GM19463 (cell line): ENCODE results near the gene DBT.
"Not testable (repeated sequence)": the region's sequence is repeated elsewhere in the genome, so short reads cannot be mapped to it uniquely, and the experiment has no call there.

Experiments
- ATAC-seq: cut with Tn5 transposase; IDR thresholded peaks from one replicate; pipeline ENCODE4 v1.9.1; 2021; ENCODE audit warnings: mild to moderate bottlenecking, moderate library complexity; ENCODE audit not compliant: unreplicated experiment

The DBT gene

DNA sequence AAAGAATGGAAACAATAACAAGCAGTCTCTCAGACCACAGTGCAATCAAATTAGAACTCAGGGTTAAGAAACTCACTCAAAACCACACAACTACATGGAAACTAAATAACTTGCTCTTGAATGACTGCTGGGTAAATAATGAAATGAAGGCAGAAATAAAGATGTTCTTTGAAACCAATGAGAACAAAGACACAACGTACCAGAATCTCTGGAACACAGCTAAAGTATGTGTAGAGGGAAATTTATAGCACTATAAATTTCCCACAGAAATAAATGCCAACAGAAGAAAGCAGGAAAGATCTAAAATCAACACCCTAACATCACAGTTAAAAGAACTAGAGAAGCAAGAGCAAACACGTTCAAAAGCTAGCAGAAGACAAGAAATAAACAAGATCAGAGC, 46.9 kb downstream of the DBT start:
- ATAC-seq: not testable (repeated sequence)

- ATAC-seq: not testable (repeated sequence)
Observed at GRCh38 chr1:100200060-100200459, 49.6 kb downstream of the DBT start.

GRCh38 chr1:100198596-100198995, 51.0 kb downstream of the DBT start:
- ATAC-seq: no peak

GRCh38 chr1:100188617-100189016, 61.0 kb downstream of the DBT start:
- ATAC-seq: no peak

DNA sequence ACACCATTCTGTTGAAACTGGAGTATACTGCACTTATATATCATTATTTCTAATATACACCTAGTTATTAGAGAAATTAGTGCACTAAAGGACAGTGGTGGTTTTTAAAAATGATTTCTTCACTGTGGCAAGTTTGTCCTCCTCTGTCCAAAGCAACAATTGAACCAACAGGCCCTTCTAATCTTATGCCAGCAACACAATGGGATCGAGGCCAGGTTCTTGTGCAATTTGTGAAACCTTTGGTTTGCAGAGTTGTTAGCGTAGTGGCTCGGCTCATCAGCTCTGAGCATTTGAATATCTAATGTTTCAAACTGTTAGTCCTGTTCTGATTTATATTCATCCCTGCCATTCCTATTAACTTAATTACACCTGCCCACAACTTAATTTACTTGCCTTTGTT, 61.7 kb downstream of the DBT start:
- ATAC-seq: no peak

GRCh38 chr1:100184536-100184935, 65.1 kb downstream of the DBT start:
- ATAC-seq: peak; percentile 72

DNA sequence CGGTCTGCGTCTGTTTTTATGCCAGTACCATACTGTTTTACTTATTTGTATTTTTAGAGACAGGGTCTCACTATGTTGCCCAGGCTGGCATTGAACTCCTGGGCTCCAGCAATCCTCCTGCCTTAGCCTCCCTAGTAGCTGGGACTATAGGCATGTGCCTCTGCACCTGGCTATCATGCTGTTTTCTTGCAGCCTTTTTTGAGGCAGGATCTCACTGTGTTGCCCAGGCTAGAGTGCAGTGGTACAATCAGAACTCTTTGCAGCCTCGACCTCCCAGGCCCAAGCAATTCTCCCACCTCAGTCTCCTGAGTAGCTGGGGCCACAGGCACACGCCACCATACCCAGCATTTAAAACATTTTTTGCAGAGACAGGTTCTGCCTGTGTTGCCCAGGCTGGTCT, 66.3 kb downstream of the DBT start:
- no peak for ATAC-seq

DNA sequence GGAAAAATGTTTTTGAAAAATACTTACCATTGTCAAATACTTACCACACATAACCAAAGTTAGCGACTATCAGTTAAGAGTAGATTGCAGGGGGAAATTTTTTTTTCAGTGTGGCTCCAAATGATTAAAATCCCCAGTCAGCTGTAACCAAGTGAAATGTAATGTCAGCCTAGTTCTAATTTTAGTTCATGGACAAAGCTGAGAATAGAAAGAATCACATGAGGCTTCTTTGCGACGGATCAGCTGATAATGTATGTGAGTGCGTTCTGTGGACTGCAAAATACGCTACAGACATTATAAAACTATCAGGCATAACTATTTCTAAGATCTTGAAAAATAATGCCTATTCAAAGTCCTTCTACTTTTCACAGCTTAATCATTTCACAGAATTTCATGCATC, 71.5 kb downstream of the DBT start, which contains the start of gene LRRC39:
LRRC39 (minus strand) TSS at position 166 of the 400 bp plus-strand sequence. CDS start 9,740 bp downstream, outside the sequence.
- ATAC-seq: no peak

GRCh38 chr1:100177295-100178041, 72.2 kb downstream of the DBT start:
- no peak for ATAC-seq

DNA sequence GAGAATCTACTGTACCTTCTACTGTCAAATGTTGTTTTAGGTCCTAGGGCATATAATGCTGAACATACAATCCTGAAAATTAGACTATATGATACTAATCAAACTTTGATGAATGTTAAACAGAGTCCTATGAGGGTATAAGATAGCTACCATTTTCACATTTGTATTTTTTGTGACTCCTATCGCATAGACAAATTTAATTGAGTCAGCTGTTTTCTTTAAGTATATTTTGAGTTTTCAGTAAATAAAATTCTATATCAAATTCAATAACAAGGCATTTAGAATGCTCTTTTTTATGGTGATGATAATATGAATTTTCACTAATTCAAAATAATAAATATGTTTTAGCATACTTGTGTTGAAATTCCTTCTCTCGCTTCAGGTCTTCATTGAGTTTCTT, 81.6 kb downstream of the DBT start:
- no peak for ATAC-seq

- no peak for ATAC-seq
Observed at GRCh38 chr1:100164702-100165101, 84.9 kb downstream of the DBT start.

- ATAC-seq: no peak
Observed at GRCh38 chr1:100164216-100164615, 85.4 kb downstream of the DBT start.

- ATAC-seq: no peak
Observed at GRCh38 chr1:100162881-100163280, 86.8 kb downstream of the DBT start.

GRCh38 chr1:100152271-100152670, 97.4 kb downstream of the DBT start:
- ATAC-seq: peak; percentile 94

GRCh38 chr1:100151679-100152078, 98.0 kb downstream of the DBT start:
- ATAC-seq: no peak

GRCh38 chr1:100147875-100148274, 101.8 kb downstream of the DBT start:
- no peak for ATAC-seq

GRCh38 chr1:100146958-100147357, 102.7 kb downstream of the DBT start:
- no peak for ATAC-seq

- no peak for ATAC-seq
Observed at GRCh38 chr1:100145116-100145515, 104.5 kb downstream of the DBT start.

GRCh38 chr1:100142343-100142742, 107.3 kb downstream of the DBT start:
- no peak for ATAC-seq

DNA sequence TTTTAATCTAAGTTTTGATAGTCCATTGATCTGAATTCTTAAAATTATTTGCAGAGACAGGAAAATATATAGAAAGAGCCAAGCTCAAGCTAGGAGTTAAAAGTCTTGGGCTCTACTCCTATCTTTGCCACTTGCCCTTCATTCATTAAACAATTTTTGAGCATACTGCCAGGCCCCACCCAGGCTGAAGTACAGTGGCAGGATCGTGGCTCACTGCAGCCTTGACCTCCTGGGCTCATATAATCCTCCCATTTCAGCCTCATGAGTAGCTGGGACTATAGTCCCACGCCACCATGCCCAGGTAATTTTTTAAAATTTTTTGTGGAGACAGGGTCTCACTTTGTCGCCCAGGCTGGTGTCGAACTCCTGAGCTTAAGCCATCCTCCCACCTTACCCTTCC, 108.4 kb downstream of the DBT start:
- no peak for ATAC-seq

GRCh38 chr1:100137602-100138001, 112.0 kb downstream of the DBT start:
- ATAC-seq: no peak
